Right lobe of liver (tissue), 6 donors: ENCODE results near the gene CDKN1C. TPM values are rescaled to one million over a fixed set of nuclear protein-coding genes. Genes with fewer than 3 reads are reported as not detected.

ENCODE experiments used
- ATAC-seq, 4 donors: fragments of 200-7000 bp; cut with Tn5 transposase; one replicate each; pipeline ENCODE4 v1.9.1; 2020; ENCODE audit warnings: mild to moderate bottlenecking in 4 of 4, moderate library complexity in 4 of 4
- DNase-seq, 3 donors: peaks; one replicate each; pipeline ENCODE4 v3.0.0-alpha.2; 2020
- H3K27ac ChIP-seq, 3 donors: fragments of 200-600 bp; one replicate each; pipeline ENCODE4 v1.8.0; 2022
- H3K27me3 ChIP-seq, 2 donors: fragments of 200-600 bp; one replicate each; pipeline ENCODE4 v1.8.0; 2022
- H3K36me3 ChIP-seq, 4 donors: fragments of 200-600 bp; sonication (generic) in 1 of 4; one replicate each; pipeline versions ENCODE4 v1.5.1 to v1.8.0; 2017 to 2022; ENCODE audit warnings: control low read depth in 1 of 4
- H3K4me1 ChIP-seq, 4 donors: fragments of 200-600 bp; sonication (generic) in 1 of 4; one replicate each; pipeline versions ENCODE4 v1.5.1 to v1.8.0; 2017 to 2022; ENCODE audit warnings: control low read depth in 1 of 4
- H3K4me3 ChIP-seq, 3 donors: fragments of 200-600 bp; one replicate each; pipeline ENCODE4 v1.8.0; 2022
- H3K9me3 ChIP-seq, 4 donors: fragments of 200-600 bp; sonication (generic) in 1 of 4; one replicate each; pipeline versions ENCODE4 v1.5.1 to v1.8.0; 2017 to 2022; ENCODE audit warnings: control low read depth in 1 of 4
- CTCF ChIP-seq, 4 donors: fragments of 200-600 bp in 3 of 4; fragments of 450-650 bp in 1 of 4; IDR thresholded peaks; one replicate each; pipeline versions ENCODE4 v1.5.1 to v1.8.0; 2016 to 2022; ENCODE audit warnings: antibody characterized with exemption in 4 of 4, mild to moderate bottlenecking in 2 of 4
- POLR2A ChIP-seq: fragments of 450-650 bp; IDR thresholded peaks from one replicate; pipeline ENCODE4 v1.6.1; 2017; ENCODE audit warnings: antibody characterized with exemption, mild to moderate bottlenecking
- WGBS: methylation state at CpG from one replicate; pipeline ENCODE4 v1.1.6; 2018; ENCODE audit warnings: low coverage, low lambda C conversion rate; ENCODE audit not compliant: insufficient coverage; ENCODE audit errors: missing lambda C conversion rate; 5-methylcytosine and 5-hydroxymethylcytosine counted together
- intact Hi-C, 2 donors: fragments of 100-400 bp; cut with DNase I; formaldehyde crosslinking; loops; one replicate each; pipeline versions ENCODE4 v1.11.2 to v1.14.1; 2022
- total RNA-seq, 6 experiments: library from RNA; depleted of rRNA in 2 of 6; stranded (reverse); fragments of >200 nt in 2 of 6; fragmentation: NEBNext Ultra II Directional in 3 of 6; extraction: Animal tissue kit (Norgen Biotek cat#: 25700) in 3 of 6; gene quantifications; one replicate each; pipeline versions ENCODE4 v1.1.0 to v1.2.4, GENCODE V29; 2016 to 2023
- donor health status: DM: no; HTN: yes; CAD: no.
- donor health status: DM: no; HTN: no; CAD: no.
- donor health status: DM: no; HTN: no; CAD: no.
- donor health status: DM: no; HTN: yes; CAD: no.
- donor health status: DM: no; HTN: yes; CAD: no.

The CDKN1C gene
- total RNA-seq, 6 experiments from 2014 or later, result 2.2 to 8.0 (median 3.6) TPM

GRCh38 chr11:2920343-2920742 lies 34.8 kb upstream of the CDKN1C start:
- Histone ChIP-seq H3K36me3 (no peaks in the 10 kb centered on the region), H3K4me1 (no peaks in the 10 kb centered on the region), H3K4me3 (no peak overlapping the region), H3K27me3 (no peaks in the 10 kb centered on the region), H3K27ac (no peak overlapping the region), H3K9me3 (no peaks in the 10 kb centered on the region)
- DNase-seq (no peak), ATAC-seq (no peak)
- intact Hi-C loops, result no loop called here
- TF ChIP-seq POLR2A (no peak), CTCF (IDR thresholded peaks at IDR 0.05) (no peak)
- WGBS, result 92% methylated on average over 5 of the region's 12 CpGs

- TF ChIP-seq CTCF (IDR thresholded peaks at IDR 0.05) (no peak), POLR2A (no peak)
- DNase-seq, result no peak
- intact Hi-C loops, result no loop called here
- Histone ChIP-seq H3K4me1 (no peaks in the 10 kb centered on the region), H3K9me3 (no peaks in the 10 kb centered on the region), H3K27ac (no peak overlapping the region), H3K27me3 (no peaks in the 10 kb centered on the region), H3K4me3 (no peak overlapping the region), H3K36me3 (no peaks in the 10 kb centered on the region)
- no peak for ATAC-seq
- WGBS, result no CpG with 5 or more reads among the region's 13 CpGs
Measured at GRCh38 chr11:2919837-2920236, 34.3 kb upstream of the CDKN1C start.

GRCh38 chr11:2919188-2919587 lies 33.6 kb upstream of the CDKN1C start:
- Histone ChIP-seq H3K36me3 (no peaks in the 10 kb centered on the region), H3K9me3 (no peaks in the 10 kb centered on the region), H3K4me3 (no peak overlapping the region), H3K4me1 (no peaks in the 10 kb centered on the region), H3K27ac (no peak overlapping the region), H3K27me3 (no peaks in the 10 kb centered on the region)
- WGBS, result no CpG with 5 or more reads among the region's 9 CpGs
- ATAC-seq (no peak), DNase-seq (no peak)
- intact Hi-C loops, result no loop called here
- TF ChIP-seq CTCF (IDR thresholded peaks at IDR 0.05) (no peak), POLR2A (no peak)

- DNase-seq (no peak), ATAC-seq (no peak)
- Histone ChIP-seq H3K36me3 (no peaks in the 10 kb centered on the region), H3K4me3 (no peak overlapping the region), H3K9me3 (no peaks in the 10 kb centered on the region), H3K4me1 (no peaks in the 10 kb centered on the region), H3K27me3 (no peaks in the 10 kb centered on the region), H3K27ac (no peak overlapping the region)
- intact Hi-C loops, result no loop called here
- WGBS, result 74% methylated on average over 6 of the region's 25 CpGs
- TF ChIP-seq CTCF (IDR thresholded peaks at IDR 0.05) (no peak), POLR2A (no peak)
Measured at GRCh38 chr11:2917842-2918490, 32.4 kb upstream of the CDKN1C start.
